Measurements from ENCODE around the gene YAE1.

Gene YAE1

DNA sequence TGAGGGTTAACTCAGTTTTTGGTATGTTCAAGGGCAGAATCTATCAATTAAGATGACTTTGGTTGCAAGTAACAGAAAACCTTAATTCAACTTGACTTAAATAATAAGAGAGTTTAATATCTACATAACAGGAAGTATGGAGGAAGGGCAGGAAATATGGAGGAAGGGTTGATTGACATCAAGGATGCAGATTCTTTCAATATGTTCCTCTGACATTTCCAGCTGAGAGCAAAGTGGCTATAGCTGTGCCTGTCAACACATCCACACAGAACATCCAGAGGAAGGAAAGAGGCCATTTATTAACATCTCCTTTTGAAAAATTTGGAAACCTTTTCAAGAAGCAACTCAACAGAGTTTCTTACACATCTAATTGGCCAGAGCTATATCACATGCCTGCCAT lies 37.7 kb downstream of the YAE1 start:
- H4K20me1 ChIP-seq (ENCODE audit: insufficient read depth, low read length), result no peaks in the 10 kb centered on the region
- no peak overlapping the region for H3K9ac ChIP-seq (ENCODE audit: low read depth, low read length)
- TF ChIP-seq EZH2 (IDR thresholded peaks at IDR 0.05; ENCODE audit: borderline replicate concordance, low read depth, low read length, severe bottlenecking), result no peak
- TF ChIP-seq, protein P1, sequence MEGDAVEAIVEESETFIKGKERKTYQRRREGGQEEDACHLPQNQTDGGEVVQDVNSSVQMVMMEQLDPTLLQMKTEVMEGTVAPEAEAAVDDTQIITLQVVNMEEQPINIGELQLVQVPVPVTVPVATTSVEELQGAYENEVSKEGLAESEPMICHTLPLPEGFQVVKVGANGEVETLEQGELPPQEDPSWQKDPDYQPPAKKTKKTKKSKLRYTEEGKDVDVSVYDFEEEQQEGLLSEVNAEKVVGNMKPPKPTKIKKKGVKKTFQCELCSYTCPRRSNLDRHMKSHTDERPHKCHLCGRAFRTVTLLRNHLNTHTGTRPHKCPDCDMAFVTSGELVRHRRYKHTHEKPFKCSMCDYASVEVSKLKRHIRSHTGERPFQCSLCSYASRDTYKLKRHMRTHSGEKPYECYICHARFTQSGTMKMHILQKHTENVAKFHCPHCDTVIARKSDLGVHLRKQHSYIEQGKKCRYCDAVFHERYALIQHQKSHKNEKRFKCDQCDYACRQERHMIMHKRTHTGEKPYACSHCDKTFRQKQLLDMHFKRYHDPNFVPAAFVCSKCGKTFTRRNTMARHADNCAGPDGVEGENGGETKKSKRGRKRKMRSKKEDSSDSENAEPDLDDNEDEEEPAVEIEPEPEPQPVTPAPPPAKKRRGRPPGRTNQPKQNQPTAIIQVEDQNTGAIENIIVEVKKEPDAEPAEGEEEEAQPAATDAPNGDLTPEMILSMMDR (IDR thresholded peaks at IDR 0.05; ENCODE audit: borderline replicate concordance, extremely low read depth, low read length, poor library complexity, severe bottlenecking), result no peak
- H3K9me3 ChIP-seq (ENCODE audit: insufficient read depth, low read length, severe bottlenecking), result no peaks in the 10 kb centered on the region
- H3K27ac ChIP-seq (ENCODE audit: low read length), result no peak overlapping the region
- H3K4me3 ChIP-seq (ENCODE audit: low read depth in 1 of 2, low read length in 2 of 2), result no peak overlapping the region
- H2AFZ ChIP-seq (ENCODE audit: low read depth, low read length), result no peak overlapping the region
- H3K27me3 ChIP-seq (ENCODE audit: insufficient read depth, low read length, poor library complexity), result no peaks in the 10 kb centered on the region
- H3K4me2 ChIP-seq (ENCODE audit: insufficient read depth, low read length), result no peak overlapping the region
- DNase-seq (no peak), ATAC-seq (ENCODE audit: insufficient read depth, low read depth) (no peak)
- H3K4me1 ChIP-seq (ENCODE audit: insufficient read depth, low read length), result peaks cover 11% of the 10 kb centered on the region
- no peaks in the 10 kb centered on the region for H3K36me3 ChIP-seq (ENCODE audit: insufficient read depth, low read length)
- no peaks in the 10 kb centered on the region for H3K79me2 ChIP-seq (ENCODE audit: insufficient read depth, low read length)

DNA sequence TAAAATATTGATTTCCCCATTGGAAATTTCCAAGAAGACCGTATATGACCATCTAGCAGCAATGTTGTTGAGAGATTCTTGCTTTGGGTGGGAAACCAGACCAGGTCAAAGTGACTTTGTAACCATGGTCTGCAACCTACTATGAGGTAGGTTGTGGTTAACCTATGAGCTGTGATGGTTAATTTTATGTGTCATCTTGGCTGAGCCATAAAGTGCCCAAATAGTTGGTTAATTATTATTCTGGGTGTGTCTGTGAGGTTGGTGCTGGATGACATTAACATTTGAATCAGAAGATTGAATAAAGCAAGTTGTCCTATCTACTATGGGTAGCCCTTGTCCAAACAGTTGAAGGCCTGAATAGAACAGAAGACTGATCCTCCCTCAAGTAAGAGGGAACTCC lies 38.9 kb downstream of the YAE1 start:
- H3K9ac ChIP-seq (ENCODE audit: low read depth, low read length), result no peak overlapping the region
- TF ChIP-seq, protein P1 (IDR thresholded peaks at IDR 0.05; ENCODE audit: borderline replicate concordance, extremely low read depth, low read length, poor library complexity, severe bottlenecking), result no peak
- no peak for TF ChIP-seq EZH2 (IDR thresholded peaks at IDR 0.05; ENCODE audit: borderline replicate concordance, low read depth, low read length, severe bottlenecking)
- H3K4me3 ChIP-seq (ENCODE audit: low read depth in 1 of 2, low read length in 2 of 2), result no peak overlapping the region
- H3K27ac ChIP-seq (ENCODE audit: low read length), result no peak overlapping the region
- H3K79me2 ChIP-seq (ENCODE audit: insufficient read depth, low read length), result no peaks in the 10 kb centered on the region
- no peaks in the 10 kb centered on the region for H3K27me3 ChIP-seq (ENCODE audit: insufficient read depth, low read length, poor library complexity)
- no peak for DNase-seq
- H3K9me3 ChIP-seq (ENCODE audit: insufficient read depth, low read length, severe bottlenecking), result no peaks in the 10 kb centered on the region
- no peak overlapping the region for H2AFZ ChIP-seq (ENCODE audit: low read depth, low read length)
- H3K4me1 ChIP-seq (ENCODE audit: insufficient read depth, low read length), result peaks cover 14% of the 10 kb centered on the region
- ATAC-seq (ENCODE audit: insufficient read depth, low read depth), result no peak
- H4K20me1 ChIP-seq (ENCODE audit: insufficient read depth, low read length), result no peaks in the 10 kb centered on the region
- no peaks in the 10 kb centered on the region for H3K36me3 ChIP-seq (ENCODE audit: insufficient read depth, low read length)
- H3K4me2 ChIP-seq (ENCODE audit: insufficient read depth, low read length), result no peak overlapping the region

DNA sequence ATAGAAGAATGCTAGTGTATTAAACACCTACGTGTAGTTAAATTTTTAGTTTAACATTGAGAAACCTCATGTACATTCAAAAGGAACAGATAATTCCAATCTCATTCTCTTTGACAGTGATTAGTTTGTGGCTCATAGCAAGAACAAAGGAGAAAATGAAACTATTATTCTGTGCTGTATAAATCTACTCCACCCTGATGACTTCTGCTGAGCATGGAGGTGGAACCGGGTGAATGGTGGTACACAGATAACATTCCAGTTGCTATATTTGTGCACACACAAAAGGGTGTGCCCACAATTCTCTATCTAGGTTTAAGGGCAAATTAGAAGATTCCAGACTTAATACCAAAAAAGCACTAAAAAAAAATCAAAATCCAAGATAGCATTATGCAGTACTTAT lies 40.1 kb downstream of the YAE1 start:
- Histone ChIP-seq H2AFZ (ENCODE audit: low read depth, low read length) (no peak overlapping the region), H3K27me3 (ENCODE audit: insufficient read depth, low read length, poor library complexity) (no peaks in the 10 kb centered on the region), H3K79me2 (ENCODE audit: insufficient read depth, low read length) (no peaks in the 10 kb centered on the region), H3K4me1 (ENCODE audit: insufficient read depth, low read length) (peaks cover 14% of the 10 kb centered on the region), H4K20me1 (ENCODE audit: insufficient read depth, low read length) (no peaks in the 10 kb centered on the region), H3K36me3 (ENCODE audit: insufficient read depth, low read length) (no peaks in the 10 kb centered on the region), H3K9me3 (ENCODE audit: insufficient read depth, low read length, severe bottlenecking) (no peaks in the 10 kb centered on the region), H3K4me2 (ENCODE audit: insufficient read depth, low read length) (no peak overlapping the region), H3K4me3 (ENCODE audit: low read depth in 1 of 2, low read length in 2 of 2) (no peak overlapping the region), H3K9ac (ENCODE audit: low read depth, low read length) (no peak overlapping the region), H3K27ac (ENCODE audit: low read length) (no peak overlapping the region)
- DNase-seq, result no peak
- ATAC-seq (ENCODE audit: insufficient read depth, low read depth), result peak; percentile 42; the same call in 1 of the 3 replicates
- TF ChIP-seq, protein P1 (IDR thresholded peaks at IDR 0.05; ENCODE audit: borderline replicate concordance, extremely low read depth, low read length, poor library complexity, severe bottlenecking), result no peak
- no peak for TF ChIP-seq EZH2 (IDR thresholded peaks at IDR 0.05; ENCODE audit: borderline replicate concordance, low read depth, low read length, severe bottlenecking)

DNA sequence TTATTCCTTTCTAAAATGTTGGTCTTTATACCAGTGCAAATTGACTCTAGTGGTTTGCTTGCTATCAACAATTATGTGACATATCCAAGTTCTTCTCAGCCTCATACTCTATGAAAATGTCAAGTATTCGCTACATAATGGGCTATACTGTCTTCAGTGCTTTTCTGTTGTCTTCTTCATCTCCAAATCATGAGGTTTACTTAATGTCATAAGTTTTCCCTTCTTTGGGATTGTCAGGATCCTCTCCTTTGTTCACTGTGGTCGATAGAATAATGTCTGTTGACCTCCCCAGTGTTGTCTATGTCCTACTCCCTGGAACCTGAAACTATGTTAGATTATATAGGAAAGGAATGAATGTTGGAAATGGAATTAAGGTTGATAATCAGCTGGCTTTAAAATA lies 40.7 kb downstream of the YAE1 start:
- H3K27ac ChIP-seq (ENCODE audit: low read length), result no peak overlapping the region
- no peaks in the 10 kb centered on the region for H3K27me3 ChIP-seq (ENCODE audit: insufficient read depth, low read length, poor library complexity)
- H3K79me2 ChIP-seq (ENCODE audit: insufficient read depth, low read length), result no peaks in the 10 kb centered on the region
- ATAC-seq (ENCODE audit: insufficient read depth, low read depth) (no peak), DNase-seq (no peak)
- TF ChIP-seq EZH2 (IDR thresholded peaks at IDR 0.05; ENCODE audit: borderline replicate concordance, low read depth, low read length, severe bottlenecking), result no peak
- TF ChIP-seq, protein P1 (IDR thresholded peaks at IDR 0.05; ENCODE audit: borderline replicate concordance, extremely low read depth, low read length, poor library complexity, severe bottlenecking), result no peak
- H3K36me3 ChIP-seq (ENCODE audit: insufficient read depth, low read length), result no peaks in the 10 kb centered on the region
- H3K9me3 ChIP-seq (ENCODE audit: insufficient read depth, low read length, severe bottlenecking), result no peaks in the 10 kb centered on the region
- no peak overlapping the region for H2AFZ ChIP-seq (ENCODE audit: low read depth, low read length)
- no peaks in the 10 kb centered on the region for H4K20me1 ChIP-seq (ENCODE audit: insufficient read depth, low read length)
- no peak overlapping the region for H3K4me2 ChIP-seq (ENCODE audit: insufficient read depth, low read length)
- no peak overlapping the region for H3K4me3 ChIP-seq (ENCODE audit: low read depth in 1 of 2, low read length in 2 of 2)
- peaks cover 14% of the 10 kb centered on the region for H3K4me1 ChIP-seq (ENCODE audit: insufficient read depth, low read length)
- no peak overlapping the region for H3K9ac ChIP-seq (ENCODE audit: low read depth, low read length)

Data from DND-41 (cell line).